T47D (cell line): ENCODE measurements around the gene BSN.
A peak's percentile ranks its signal among the peaks of the same experiment; 100 is the strongest.
"Not testable (repeated sequence)": the region's sequence is repeated elsewhere in the genome, so short reads cannot be mapped to it uniquely, and the experiment has no call there.

Experiments used
- DNase-seq, 2 experiments: peaks; one replicate each; pipeline versions ENCODE4 v3.0.0 to v3.0.0-alpha.2; 2011 to 2012; ENCODE audit warnings: low read depth in 1 of 2, low spot score in 1 of 2
- JUND ChIP-seq: IDR thresholded peaks from 2 replicates; pipeline ENCODE4 v1.6.1; 2012; ENCODE audit warnings: low read depth
- in situ Hi-C: cut with HindIII; loops from 2 replicates; pipeline ENCODE4 v1.10.0; 2016; ENCODE audit warnings: low sequenced_read_pairs, low pct_unique_long_range_greater_than_20kb

The BSN gene

DNA sequence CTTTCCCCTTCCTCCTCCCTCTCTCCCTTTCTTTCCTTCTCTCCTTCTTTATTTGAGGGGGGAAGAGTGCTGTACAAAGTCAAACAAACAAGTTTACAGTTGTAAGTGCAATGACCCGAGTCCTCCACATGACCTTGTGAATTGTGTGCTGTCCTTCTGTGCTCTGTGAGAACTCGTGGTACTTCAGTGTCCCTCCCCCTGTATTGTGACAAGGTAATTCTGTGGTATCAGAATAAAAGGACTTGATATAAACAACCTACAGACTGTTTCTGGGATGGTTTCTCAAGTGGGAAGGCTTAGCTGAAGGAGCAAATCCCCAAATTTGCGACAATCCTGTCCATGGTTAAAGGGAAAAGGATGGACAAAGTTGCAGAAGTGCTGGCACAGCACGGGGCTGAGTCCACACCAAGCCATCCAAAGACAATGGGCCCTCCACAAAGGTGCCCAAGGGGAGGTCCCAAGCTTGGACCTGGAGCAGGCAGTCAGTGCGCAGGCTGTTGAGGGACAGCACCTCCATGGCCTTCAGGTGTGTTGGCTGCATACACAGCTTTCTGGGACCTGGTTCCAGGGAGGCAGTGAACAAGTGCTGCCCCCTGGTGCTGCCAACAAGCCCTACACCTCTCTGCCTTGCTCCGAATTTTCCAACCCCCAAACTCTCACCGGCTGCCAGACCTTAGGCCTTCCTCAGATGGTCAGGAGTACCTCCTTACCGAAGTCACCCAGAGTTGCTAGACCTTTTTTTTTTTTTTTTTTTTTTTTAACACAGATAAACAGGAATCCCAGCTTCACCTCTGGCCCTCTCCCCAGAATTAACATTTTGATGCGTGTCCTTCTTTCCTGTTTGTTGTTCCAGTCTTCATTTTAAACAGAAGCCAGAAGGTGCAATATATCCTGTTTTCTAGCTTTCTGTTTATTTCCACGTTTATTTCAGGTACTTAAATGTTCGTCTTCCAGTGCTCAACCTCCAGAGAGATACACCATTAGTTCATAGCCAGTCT is 117.3 kb downstream of the BSN start:
- no peak for TF ChIP-seq JUND
- DNase-seq = peak; percentile 75 to 83
- in situ Hi-C loops = no loop called here

- DNase-seq = peak; percentile 20 to 68
- no peak for TF ChIP-seq JUND
- in situ Hi-C loops = no loop called here
Observed at GRCh38 chr3:49673121-49673714, 118.9 kb downstream of the BSN start.

GRCh38 chr3:49673715-49674496 is 119.6 kb downstream of the BSN start, which contains the start of gene APEH:
APEH (plus strand) TSS chr3:49674351; CDS start chr3:49674402, 51 bp downstream.
- in situ Hi-C loops = no loop called here
- peak; percentile 89 to 99 for DNase-seq
- TF ChIP-seq JUND = no peak

- DNase-seq = no peak
- TF ChIP-seq JUND = no peak
- in situ Hi-C loops = no loop called here
Observed at GRCh38 chr3:49674497-49674983, 120.3 kb downstream of the BSN start.

- DNase-seq = no peak
- TF ChIP-seq JUND = no peak
- in situ Hi-C loops = no loop called here
Observed at GRCh38 chr3:49675912-49676311, 121.6 kb downstream of the BSN start.

DNA sequence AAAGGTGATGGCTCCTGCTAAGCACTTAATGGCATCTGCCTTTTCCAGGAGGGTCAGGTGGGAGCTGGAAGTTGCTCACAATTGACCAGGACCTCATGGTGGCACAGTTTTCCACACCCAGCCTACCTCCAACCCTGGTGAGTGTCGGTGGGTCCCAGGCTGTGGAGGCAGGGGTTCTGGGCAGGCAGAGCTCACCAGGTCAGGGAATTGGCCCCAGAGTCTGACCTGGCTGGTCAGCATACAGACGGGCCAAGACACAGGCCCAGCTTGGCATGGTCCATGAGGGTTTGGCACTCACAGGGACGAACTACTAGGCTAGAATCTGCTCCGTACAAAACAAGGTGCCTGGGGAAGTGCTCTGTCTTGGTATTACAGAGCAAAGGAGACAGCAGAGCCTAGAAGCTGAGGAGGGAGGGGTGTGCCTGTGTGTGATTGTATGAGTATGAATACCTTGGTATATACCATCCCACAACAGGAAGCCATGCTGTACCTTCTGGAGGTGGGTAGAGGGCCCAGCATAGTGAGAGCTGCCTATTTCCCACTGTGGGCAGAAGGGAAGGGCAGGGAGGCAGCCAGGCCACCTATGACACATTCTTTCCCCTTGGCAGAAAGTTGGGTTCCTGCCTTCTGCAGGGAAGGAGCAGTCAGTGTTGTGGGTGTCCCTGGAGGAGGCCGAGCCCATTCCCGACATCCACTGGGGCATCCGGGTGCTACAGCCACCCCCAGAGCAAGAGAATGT is 126.4 kb downstream of the BSN start:
- DNase-seq = no peak
- no peak for TF ChIP-seq JUND
- in situ Hi-C loops = no loop called here

- DNase-seq = no peak
- TF ChIP-seq JUND = no peak
- in situ Hi-C loops = no loop called here
Observed at GRCh38 chr3:49681232-49681522, 126.9 kb downstream of the BSN start.

DNA sequence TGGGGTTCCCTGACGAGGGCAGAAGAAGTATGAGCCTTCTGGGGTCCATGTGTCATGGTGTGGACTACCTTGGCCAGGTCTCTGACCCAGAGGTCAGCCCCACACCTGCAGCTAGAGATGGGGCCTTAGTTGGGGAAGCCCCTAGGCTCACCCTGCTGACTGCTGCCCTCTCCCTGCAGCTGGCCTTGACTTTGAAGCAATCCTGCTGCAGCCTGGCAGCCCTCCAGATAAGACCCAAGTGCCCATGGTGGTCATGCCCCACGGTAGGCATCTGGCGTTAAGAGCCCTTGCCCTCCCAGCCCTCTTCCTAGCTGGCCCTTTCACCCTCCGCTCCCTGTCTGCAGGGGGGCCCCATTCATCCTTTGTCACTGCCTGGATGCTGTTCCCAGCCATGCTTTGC is 127.3 kb downstream of the BSN start:
- DNase-seq = no peak
- in situ Hi-C loops = no loop called here
- no peak for TF ChIP-seq JUND

- DNase-seq = no peak
- TF ChIP-seq JUND = no peak
- in situ Hi-C loops = no loop called here
Observed at GRCh38 chr3:49683162-49683561, 128.9 kb downstream of the BSN start.

DNA sequence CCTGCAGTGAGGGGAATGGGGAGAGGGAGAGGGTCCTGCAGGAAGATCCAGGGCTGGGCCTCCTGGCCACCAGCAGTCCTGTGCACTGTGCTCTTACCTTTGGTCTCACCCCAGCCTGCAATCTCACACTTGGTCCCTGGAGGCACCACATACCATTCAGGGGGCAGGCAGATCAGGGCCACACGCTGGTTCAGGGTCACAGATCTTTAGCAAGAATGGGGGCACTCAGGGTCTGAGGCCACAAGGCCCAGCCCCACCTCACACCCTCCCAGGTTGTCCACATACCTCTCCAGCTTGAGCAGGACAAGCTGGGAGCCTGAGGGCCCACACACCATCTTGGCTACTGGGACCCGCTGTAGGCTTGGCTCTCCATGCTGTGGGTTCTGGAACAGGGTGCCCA is 130.2 kb downstream of the BSN start:
- DNase-seq, in situ Hi-C loops: not testable (repeated sequence)

DNA sequence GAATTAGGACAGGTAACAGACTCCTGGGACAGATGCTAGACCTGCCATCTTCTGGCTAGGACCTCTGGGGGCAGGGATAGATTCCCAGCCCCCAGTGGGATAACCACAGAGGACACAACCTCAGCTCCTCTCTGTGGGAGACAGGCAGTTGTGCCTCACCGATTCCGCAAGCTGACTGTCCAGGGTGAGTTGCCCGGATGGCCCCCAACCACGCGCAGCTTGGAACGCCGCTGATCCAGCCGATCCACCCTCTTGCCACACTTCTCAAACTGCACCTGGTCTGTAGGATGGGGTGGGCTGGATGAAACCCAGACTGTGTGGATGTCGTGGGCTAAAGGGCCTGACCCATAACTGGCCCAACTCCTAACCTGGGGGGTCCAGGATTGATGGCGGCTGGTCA is 130.8 kb downstream of the BSN start:
- DNase-seq, in situ Hi-C loops: not testable (repeated sequence)

DNA sequence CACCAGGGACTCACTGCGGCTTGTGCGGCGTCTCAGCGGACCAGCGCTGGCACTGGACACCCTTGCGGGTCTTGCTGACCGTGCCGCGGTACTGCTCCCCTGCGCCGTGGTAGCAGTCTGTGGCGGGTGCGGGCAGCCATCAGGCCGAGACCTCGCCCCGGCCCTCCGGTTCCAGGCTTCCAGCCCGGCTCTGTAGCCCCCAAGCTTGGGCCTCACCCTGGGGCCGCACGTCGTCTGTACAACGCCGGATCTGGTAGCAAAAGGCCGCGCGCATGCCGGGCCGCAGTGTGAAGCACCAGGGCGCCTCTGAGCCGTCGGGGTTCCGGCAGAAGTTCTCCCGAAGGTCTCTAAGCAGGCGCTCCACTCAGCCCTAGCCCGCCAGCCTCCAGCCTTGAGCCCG is 131.6 kb downstream of the BSN start:
- DNase-seq, in situ Hi-C loops: not testable (repeated sequence)

DNA sequence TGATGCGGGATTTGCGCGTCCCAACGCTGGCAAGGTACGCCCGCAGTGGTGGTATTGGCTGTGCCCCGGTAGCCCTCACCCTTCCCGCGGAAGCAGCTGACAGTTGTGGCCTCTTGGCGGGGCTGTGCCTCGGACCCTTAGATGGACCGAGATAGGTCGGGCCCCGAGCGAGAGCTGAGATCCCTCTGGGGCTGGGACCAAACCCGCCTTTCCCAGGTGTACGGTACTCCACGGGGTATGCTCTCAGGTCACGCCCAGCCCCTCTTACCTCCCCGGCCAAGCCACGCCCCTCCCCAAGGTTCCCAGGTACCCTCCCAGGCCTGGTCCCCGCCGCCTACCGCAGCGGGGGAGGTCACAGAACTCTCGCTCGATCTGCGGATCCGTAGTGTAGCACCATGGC is 132.1 kb downstream of the BSN start:
- peak in 1 of 2 experiments; percentile 15 for DNase-seq
- in situ Hi-C loops = not testable (repeated sequence)

DNA sequence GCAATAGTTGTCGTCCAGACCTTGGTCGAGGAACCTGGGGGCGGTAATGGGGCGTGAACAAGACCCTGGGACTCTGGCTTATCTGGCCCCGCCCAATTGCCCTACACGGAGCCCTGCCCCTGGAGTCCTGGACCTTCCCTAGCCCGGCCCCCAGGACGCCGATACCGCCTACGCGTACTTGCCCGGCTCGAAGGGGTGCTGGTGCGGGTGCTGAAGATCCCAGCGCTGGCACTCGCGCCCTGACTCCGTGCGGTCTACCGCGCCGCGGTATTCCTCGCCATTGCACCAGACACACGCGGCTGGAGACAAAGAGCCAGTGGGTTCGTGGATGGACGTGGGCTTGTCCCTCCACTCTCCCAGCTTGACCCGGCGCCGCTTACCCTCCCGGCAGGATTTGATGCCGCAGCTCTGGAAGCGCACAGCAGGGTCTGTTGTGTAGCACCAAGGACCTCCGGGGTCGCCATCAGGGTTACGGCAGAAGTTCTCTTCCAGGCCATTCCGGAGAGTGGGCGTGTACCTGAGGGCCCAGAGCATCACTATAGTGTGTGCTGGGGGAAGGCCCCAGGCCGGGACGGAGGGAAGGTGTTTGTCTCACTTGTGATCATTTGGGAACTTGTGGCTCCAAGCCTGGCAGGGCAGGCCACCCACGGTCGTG is 132.6 kb downstream of the BSN start:
- DNase-seq, in situ Hi-C loops: not testable (repeated sequence)

GRCh38 chr3:49687424-49687795 is 133.1 kb downstream of the BSN start:
- in situ Hi-C loops = not testable (repeated sequence)

GRCh38 chr3:49688338-49689045 is 134.2 kb downstream of the BSN start:
- DNase-seq, in situ Hi-C loops: not testable (repeated sequence)

More at GRCh38 chr3:49687424-49687795, 133.1 kb downstream of the BSN start:
- not testable (repeated sequence) for DNase-seq
